Measurements from ENCODE around the gene ADARB1.

Gene ADARB1

DNA sequence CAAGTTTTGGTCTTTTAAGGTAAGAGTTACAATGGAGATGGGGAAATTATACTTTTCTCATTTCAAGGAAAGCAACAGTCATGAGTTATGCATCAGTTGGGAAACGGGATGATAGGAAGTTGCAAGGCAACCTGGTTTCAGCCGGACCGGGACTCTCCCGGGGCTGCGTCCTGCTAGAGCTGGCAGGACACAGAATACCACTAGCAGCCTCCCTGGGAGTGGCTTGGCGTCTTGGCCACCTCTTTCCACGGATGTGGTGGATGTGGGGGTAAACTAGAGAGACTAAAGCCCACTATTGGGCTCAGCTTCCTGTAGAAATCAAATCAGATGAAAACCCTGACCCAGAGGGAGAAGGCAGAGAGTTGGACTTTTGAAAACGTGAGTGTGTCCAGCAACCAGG is 71.9 kb downstream of the ADARB1 start:
- H3K27ac ChIP-seq (ENCODE audit: extremely low read depth, low read depth, low read length), result no peak overlapping the region
- H3K9me3 ChIP-seq (ENCODE audit: control insufficient read depth, insufficient read depth, low read depth, low read length), result no peaks in the 10 kb centered on the region
- ChIA-PET CTCF (interaction anchor here (0.6 to 8.9 kb wide), 6 partner anchors 9 to 254 kb away, joined by 3 to 97 read pairs (median 3); no protein-coding TSS in a partner anchor), POLR2A (no interaction called here)
- no peak overlapping the region for H3K4me3 ChIP-seq (ENCODE audit: low read depth, low read length)
- H3K36me3 ChIP-seq (ENCODE audit: control insufficient read depth in 2 of 2, insufficient read depth in 1 of 2, low read length in 2 of 2), result no peaks in the 10 kb centered on the region
- TF ChIP-seq ZNF324 (tag by site-specific recombination; IDR thresholded peaks at IDR 0.05) (no peak), ZNF704 (tag by site-specific recombination; IDR thresholded peaks at IDR 0.05) (no peak), ZNF121 (tag by site-specific recombination; IDR thresholded peaks at IDR 0.05) (no peak), ZNF501 (tag by site-specific recombination; IDR thresholded peaks at IDR 0.05) (no peak), ZNF792 (tag by site-specific recombination; IDR thresholded peaks at IDR 0.05) (no peak), TCF7L2 (IDR thresholded peaks at IDR 0.05; ENCODE audit: borderline replicate concordance, low read depth, low read length) (no peak), ZBTB8A (tag by site-specific recombination; IDR thresholded peaks at IDR 0.05) (no peak), ZBTB44 (tag by site-specific recombination; IDR thresholded peaks at IDR 0.05) (no peak), ZNF629 (tag by site-specific recombination; IDR thresholded peaks at IDR 0.05) (no peak), ZNF148 (tag by site-specific recombination; IDR thresholded peaks at IDR 0.05; ENCODE audit: borderline replicate concordance) (no peak), ZNF654 (tag by site-specific recombination; IDR thresholded peaks at IDR 0.05; ENCODE audit: low read depth) (no peak), TRIM28 (IDR thresholded peaks at IDR 0.05; ENCODE audit: borderline replicate concordance, low read length) (no peak)
- TF ChIP-seq, protein P1, sequence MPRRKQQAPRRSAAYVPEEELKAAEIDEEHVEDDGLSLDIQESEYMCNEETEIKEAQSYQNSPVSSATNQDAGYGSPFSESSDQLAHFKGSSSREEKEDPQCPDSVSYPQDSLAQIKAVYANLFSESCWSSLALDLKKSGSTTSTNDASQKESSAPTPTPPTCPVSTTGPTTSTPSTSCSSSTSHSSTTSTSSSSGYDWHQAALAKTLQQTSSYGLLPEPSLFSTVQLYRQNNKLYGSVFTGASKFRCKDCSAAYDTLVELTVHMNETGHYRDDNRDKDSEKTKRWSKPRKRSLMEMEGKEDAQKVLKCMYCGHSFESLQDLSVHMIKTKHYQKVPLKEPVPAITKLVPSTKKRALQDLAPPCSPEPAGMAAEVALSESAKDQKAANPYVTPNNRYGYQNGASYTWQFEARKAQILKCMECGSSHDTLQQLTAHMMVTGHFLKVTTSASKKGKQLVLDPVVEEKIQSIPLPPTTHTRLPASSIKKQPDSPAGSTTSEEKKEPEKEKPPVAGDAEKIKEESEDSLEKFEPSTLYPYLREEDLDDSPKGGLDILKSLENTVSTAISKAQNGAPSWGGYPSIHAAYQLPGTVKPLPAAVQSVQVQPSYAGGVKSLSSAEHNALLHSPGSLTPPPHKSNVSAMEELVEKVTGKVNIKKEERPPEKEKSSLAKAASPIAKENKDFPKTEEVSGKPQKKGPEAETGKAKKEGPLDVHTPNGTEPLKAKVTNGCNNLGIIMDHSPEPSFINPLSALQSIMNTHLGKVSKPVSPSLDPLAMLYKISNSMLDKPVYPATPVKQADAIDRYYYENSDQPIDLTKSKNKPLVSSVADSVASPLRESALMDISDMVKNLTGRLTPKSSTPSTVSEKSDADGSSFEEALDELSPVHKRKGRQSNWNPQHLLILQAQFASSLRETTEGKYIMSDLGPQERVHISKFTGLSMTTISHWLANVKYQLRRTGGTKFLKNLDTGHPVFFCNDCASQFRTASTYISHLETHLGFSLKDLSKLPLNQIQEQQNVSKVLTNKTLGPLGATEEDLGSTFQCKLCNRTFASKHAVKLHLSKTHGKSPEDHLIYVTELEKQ (tag by site-specific recombination; IDR thresholded peaks at IDR 0.05; ENCODE audit: borderline replicate concordance), result no peak
- H3K4me1 ChIP-seq (ENCODE audit: control insufficient read depth, insufficient read depth, low read length), result no peaks in the 10 kb centered on the region

DNA sequence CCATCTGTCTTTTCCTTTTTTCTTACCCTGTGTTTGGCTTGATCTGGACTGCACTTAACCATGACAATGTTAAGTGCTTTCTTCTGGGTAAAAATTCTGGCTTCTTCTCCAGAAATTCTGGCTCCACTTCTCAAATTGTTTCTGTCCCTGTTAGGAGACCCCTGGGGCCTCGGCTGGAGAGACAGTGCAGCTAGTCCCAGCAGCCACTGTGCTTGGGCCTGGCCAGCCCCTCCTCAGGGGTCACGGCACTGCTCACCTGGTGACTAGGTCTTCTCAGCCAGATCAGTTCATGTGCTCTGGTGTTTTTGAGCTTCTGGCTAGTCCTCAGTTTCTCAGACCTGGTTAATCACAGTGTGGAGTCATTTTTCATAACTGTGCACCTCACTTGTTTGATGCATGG is 72.4 kb downstream of the ADARB1 start:
- CTCF ChIA-PET, result interaction anchor here (0.6 to 8.9 kb wide), 6 partner anchors 9 to 293 kb away, joined by 3 to 97 read pairs (median 3); no protein-coding TSS in a partner anchor
- TF ChIP-seq ZNF239 (tag by site-specific recombination; IDR thresholded peaks at IDR 0.05), result no peak
- no peak for TF ChIP-seq SCRT2 (tag by site-specific recombination; IDR thresholded peaks at IDR 0.05)
- no peak for TF ChIP-seq RBAK (tag by site-specific recombination; IDR thresholded peaks at IDR 0.05)
- TF ChIP-seq INSM2 (tag by site-specific recombination; IDR thresholded peaks at IDR 0.05), result no peak
- TF ChIP-seq, protein P2, sequence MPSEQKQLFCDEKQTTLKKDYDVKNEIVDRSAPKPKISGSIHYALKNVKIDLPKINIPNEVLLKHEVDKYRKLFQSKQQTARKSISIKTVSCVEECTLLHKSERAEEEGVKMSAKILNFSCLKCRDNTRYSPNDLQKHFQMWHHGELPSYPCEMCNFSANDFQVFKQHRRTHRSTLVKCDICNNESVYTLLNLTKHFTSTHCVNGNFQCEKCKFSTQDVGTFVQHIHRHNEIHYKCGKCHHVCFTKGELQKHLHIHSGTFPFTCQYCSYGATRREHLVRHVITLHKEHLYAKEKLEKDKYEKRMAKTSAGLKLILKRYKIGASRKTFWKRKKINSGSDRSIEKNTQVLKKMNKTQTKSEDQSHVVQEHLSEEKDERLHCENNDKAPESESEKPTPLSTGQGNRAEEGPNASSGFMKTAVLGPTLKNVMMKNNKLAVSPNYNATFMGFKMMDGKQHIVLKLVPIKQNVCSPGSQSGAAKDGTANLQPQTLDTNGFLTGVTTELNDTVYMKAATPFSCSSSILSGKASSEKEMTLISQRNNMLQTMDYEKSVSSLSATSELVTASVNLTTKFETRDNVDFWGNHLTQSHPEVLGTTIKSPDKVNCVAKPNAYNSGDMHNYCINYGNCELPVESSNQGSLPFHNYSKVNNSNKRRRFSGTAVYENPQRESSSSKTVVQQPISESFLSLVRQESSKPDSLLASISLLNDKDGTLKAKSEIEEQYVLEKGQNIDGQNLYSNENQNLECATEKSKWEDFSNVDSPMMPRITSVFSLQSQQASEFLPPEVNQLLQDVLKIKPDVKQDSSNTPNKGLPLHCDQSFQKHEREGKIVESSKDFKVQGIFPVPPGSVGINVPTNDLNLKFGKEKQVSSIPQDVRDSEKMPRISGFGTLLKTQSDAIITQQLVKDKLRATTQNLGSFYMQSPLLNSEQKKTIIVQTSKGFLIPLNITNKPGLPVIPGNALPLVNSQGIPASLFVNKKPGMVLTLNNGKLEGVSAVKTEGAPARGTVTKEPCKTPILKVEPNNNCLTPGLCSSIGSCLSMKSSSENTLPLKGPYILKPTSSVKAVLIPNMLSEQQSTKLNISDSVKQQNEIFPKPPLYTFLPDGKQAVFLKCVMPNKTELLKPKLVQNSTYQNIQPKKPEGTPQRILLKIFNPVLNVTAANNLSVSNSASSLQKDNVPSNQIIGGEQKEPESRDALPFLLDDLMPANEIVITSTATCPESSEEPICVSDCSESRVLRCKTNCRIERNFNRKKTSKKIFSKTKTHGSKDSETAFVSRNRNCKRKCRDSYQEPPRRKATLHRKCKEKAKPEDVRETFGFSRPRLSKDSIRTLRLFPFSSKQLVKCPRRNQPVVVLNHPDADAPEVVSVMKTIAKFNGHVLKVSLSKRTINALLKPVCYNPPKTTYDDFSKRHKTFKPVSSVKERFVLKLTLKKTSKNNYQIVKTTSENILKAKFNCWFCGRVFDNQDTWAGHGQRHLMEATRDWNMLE (tag by site-specific recombination; conservative IDR thresholded peaks at IDR 0.05; ENCODE audit: low read depth), result no peak
- no peak for TF ChIP-seq ZNF654 (tag by site-specific recombination; IDR thresholded peaks at IDR 0.05; ENCODE audit: low read depth)
- POLR2A ChIA-PET, result no interaction called here
- Histone ChIP-seq H3K4me3 (ENCODE audit: low read depth, low read length) (no peak overlapping the region), H3K9me3 (ENCODE audit: control insufficient read depth, insufficient read depth, low read depth, low read length) (no peaks in the 10 kb centered on the region), H3K27ac (ENCODE audit: extremely low read depth, low read depth, low read length) (no peak overlapping the region), H3K36me3 (ENCODE audit: control insufficient read depth in 2 of 2, insufficient read depth in 1 of 2, low read length in 2 of 2) (no peaks in the 10 kb centered on the region), H3K4me1 (ENCODE audit: control insufficient read depth, insufficient read depth, low read length) (no peaks in the 10 kb centered on the region)
